Middle frontal gyrus (tissue), 1 donor: ENCODE data around the gene BMP6.

Source experiments
- DNase-seq: peaks from one replicate; pipeline ENCODE4 v3.0.0-alpha.2; 2015; ENCODE audit warnings: low spot score; ENCODE audit errors: extremely low spot score

Gene BMP6

DNA sequence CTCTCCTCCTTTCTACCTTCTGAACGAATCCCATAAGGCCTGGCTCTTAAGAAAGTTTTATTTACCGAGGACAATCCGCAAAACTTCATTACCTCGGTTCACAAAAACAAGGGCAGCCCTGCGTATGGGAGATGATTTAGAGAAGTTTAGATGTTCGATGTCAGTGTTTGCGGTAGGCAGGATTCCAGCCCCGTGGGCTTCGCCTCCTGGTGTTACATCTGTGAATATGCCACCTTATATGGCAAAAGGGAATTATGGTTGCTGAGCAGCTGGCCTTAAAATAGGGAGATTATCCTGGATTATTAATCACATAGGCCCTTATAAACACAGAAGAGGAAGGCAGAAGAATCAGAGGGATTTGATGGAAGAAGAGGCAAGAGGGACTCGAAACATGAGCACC is 21.1 kb downstream of the BMP6 start:
- DNase-seq = no peak

DNA sequence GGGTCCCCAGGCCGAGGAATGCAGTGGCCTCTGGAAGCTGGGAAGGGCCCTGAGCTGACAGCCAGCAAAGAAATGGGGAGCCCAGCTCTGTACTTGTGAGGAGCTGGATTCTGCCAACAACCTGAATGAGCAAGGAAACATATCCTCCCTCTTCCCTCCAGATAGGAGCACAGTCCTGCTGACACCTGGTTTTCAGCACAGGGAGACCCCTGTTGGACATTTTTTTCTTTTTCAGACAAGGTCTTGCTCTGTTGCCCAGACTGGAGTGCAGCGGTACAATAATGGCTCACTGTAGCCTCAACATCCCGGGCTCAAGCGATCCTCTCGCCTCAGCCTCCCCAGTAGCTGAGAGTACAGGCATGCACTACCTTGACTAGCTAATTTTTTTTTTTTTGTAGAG is 21.5 kb downstream of the BMP6 start:
- no peak for DNase-seq

GRCh38 chr6:7747901-7748504 is 22.1 kb downstream of the BMP6 start:
- DNase-seq = no peak

GRCh38 chr6:7749478-7749877 is 23.6 kb downstream of the BMP6 start:
- DNase-seq = no peak

GRCh38 chr6:7750197-7750596 is 24.3 kb downstream of the BMP6 start:
- DNase-seq = no peak

DNA sequence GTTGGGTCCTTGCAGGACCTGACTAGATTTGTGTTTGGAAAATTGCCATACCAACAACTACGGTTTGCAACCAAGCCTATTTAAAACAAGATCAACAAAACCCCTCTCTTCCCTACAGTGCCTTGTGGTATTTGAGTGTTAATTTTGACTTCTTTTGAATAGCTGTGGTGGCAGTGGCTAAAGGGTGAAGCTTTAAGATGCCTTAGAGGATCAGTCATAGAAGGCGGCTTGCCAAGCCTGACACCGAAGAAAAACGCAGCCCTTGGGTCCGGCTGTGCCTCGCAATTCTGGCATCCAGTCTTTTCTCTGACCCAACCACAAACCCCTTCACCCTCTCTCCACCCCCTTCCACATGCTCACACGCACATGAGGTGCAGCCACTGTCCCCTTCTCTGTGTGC is 32.6 kb downstream of the BMP6 start:
- DNase-seq = no peak

GRCh38 chr6:7759320-7759719 is 33.4 kb downstream of the BMP6 start:
- DNase-seq = no peak

DNA sequence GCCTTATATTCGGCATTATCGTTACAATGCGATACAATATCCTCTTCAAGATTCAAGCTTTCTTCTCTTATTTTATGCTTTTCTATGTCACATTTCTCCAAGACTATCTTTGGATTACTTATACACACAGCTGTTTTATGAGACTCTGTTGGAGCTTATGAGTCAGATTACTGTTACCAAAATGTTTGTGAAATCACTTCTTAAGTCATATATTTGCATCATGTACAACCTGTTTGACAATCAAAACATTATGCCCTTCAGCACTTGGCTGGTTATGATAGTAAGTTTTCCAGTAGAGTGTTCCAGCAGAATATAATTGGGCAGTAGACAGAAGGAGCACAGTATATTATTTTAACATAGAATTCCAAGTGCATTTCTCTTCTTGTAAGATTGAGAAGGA is 35.2 kb downstream of the BMP6 start:
- no peak for DNase-seq

DNA sequence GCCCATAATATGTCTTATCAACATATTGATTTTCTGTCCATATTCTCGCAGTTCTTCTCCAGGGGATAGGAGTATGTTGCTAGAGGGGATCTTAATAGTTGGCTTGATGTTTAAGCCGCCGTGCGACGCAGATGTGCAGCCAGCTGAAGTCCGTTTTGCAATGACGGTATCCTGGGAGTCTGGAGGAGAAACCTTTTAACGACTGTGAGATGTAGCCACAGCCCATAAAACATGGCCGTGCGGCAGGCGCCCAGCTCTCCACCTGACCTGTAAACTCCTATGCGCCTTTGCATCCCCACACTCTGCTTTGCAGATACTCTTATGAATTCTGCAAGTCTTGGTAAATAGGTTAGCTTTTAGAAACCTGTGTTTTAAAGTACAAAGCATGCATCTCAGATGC is 36.9 kb downstream of the BMP6 start:
- DNase-seq = no peak

DNA sequence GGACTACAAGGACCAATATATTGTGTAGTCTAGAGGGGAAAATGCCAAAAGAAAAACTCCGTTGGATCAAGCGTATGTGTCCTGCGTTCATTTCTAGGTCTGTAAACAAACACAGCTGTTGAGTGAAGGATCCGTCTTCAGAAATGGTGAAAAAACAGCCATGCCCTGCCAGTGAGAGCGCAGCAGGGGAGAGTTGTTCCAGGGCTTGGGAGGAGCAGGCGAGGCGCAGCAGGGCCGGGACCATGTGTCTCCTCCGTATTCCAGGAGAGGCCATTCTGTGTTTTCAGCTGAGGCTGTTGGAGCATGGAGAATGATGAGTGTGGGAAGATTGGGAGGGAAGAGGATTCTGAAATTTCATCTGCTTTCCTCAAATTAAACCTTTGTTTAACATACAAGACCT is 38.0 kb downstream of the BMP6 start:
- no peak for DNase-seq

DNA sequence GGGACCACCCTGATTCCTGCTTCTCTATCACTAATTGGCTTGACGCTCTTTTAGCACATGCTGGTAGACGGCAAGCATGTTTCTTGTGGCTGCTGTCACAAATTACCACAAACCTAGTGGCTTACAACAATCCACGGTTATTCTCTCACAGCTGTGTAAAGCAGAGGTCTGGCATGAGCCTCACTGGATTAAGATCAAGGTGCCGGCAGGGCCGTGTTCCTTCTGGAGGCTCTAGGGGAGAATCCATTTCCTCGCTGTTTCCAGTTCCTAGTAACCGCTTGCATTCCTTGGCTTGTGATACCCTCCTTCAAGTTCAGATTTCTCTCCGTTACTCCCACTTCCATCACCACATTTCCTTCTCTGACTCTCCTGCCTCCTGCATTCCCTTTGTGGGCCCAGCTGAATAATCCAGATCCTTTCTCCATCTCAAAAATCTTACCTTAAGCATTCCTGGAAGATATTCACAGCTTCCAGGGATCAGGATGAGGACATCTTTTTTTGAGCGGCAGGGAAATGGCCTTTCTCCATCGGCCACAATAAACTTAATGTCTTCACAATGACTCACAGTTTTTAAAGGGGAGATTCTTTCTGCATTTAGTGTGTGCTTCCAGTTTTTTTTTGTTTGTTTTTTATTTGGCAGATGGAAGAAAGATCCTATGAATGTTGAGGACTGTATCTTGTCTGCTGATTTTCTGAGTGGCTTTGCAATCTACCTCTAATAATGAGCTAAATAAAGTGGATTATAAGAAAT is 39.9 kb downstream of the BMP6 start:
- no peak for DNase-seq

DNA sequence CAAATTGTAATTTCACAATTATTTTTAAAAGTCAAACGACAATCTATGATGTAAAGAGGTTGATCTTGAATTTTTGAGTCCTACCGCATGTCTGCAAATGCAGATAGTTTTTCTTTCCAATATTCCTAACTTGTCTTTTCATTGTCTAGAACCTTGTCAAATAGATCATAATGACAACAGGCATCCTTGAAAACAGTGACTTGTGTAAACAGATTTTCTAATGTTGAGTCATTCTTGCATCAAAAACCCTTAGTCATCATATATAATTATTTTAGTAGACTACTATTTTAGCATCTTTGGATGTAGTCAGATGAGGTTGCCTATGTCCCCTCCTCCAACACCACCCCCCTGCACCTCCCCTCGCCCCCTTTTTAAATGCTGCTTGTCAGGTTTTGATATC is 43.8 kb downstream of the BMP6 start:
- no peak for DNase-seq

DNA sequence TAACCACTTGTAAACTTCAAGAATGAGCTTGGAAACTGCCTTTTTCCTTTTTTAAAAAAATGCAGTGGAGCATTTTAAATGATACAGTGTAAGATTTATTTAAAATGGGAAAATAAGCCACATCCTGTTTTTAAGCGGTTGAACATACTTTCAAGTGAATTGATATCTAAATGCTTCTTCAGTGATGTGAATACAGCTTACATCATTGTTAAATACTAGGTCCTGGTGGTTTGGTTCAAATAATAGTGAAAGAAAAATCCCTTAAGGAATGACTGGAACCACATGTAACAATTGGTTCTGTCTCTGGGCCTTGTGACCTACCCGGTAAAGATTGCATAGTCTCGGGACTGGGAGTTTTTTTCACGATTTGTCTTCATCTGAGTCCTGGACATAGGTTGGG is 44.2 kb downstream of the BMP6 start:
- DNase-seq = no peak

DNA sequence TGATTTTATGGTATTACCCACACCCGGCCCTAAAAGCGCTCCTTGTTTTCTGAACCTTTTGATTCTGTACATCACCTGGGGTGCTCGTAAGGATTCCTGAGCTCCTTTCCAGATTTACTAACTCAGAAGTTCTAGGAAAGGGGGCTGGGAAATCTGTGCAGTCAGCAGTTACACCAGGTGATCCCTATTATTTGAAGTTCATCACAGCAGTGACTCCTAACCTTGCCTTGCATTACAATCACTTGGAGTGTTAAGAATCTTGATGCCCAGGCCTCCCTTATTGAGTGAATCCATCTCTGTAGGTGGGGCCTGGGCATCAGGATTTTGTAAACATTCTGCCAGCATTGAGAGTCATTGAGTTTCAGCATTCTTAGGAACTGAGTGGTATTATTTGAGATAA is 44.7 kb downstream of the BMP6 start:
- DNase-seq = no peak

DNA sequence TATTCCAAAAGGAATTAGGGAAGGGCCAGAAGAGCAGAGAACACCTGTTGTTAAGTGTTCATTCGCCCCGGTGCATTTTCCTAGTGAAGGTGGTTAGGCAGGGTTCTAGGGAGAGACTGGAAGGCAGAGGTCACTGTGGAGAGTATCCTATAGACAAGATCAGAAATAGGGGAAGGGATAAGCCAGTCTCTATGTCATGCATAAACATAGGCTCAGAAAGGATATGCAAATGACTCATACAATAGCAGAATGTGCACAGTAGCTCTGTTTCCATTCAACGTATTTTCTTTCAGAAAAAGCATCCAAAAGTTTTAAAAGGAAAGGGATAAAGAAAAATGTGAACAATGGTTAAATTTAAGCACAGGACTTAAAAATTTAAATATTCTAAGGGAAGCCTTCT is 47.4 kb downstream of the BMP6 start:
- no peak for DNase-seq

GRCh38 chr6:7773914-7774313 is 48.0 kb downstream of the BMP6 start:
- DNase-seq = no peak

DNA sequence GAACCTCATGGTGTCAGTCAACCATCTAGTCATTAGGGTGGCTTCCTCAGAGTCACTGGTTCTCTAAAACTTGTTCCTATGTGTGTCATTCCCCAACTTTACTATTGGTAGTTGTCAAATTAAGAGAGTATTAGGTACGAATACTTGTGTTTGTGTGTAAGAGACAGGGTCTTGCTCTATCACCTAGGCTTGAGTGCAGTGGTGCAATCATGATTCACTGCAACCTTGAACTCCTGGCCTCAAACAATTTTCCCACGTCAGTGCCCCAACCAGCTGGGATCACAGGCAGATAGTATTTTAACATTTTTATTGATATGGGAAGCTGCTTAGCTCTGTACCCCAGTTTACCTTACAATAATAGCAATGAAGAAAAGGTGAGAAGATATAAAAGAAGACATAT is 50.6 kb downstream of the BMP6 start:
- no peak for DNase-seq

- no peak for DNase-seq
These were observed 51.2 kb downstream of the BMP6 start for GRCh38 chr6:7777074-7777473.

DNA sequence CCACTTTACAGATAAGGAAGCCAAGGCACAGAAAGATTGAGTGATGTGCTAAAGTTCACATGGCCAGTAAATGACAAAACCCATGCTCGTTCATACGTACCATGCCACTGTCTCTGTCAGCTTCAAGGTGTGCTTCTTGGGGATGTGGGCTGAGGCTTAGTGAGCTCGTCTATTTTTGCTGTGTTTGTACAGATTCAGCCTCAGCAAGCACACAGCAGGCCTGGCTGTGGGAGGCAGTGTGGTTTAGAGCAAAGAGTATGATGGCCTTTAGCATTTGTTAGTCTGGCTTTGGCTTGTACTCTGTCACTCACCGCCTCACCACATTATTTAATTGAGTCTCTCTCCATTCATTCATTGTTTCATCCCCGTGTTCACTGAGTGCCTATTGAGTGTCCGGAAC is 55.3 kb downstream of the BMP6 start:
- DNase-seq = no peak

DNA sequence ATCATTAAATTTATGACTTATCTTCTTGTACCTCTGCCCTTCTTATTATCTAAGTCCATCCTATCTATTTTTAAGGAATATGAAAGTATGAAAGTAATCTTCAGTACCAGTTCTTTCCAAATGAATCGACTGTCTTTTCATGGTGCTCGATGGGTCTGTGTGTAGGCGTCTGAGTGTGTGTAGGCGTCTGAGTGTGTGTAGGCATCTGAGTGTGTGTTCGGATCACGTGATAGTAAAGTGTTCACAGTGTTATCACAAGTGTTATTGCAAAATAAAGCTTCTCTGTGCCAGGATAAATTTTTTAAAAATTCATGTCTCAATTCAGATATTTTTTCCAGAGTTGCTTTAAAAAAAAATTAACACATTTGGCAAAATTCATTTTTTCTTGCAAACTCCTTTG is 58.3 kb downstream of the BMP6 start:
- no peak for DNase-seq

- DNase-seq = no peak
These were observed 58.8 kb downstream of the BMP6 start for GRCh38 chr6:7784706-7785105.

DNA sequence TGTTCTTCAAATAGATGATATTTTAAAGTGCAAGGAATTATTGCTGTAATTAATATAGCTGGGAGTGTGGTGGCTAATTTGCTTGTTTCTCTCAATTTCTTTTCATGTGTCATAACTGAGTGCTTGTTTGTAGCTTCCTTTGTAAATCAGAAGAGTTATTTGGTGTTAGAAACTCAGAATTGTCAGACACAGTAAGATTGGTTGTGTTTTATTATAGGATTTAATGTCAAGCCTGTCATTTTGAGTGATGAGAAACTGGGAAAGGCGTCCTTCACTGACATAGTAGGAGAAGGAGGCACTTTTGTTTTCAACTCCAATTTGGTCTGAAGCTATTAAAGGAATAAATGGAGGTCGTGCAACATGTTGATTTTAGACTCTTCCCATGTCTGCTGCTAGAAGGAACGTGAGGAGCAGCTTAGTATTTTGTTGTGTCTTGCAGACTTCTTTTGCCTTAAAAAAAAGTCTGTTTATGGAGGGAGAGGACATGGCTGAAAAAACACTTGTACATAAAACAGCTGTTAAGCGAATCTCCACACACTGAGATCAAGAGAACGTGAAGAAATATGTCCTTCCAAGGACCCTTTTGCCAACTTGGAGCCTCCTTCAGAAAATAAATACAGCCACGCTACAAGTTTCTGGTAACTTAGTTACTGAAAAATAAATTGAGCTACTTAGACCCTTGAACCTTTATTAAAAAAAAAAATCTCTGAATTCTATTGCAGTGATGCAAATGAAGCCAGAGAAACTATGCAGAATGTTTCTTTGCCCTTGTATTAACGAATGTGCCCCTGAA is 59.5 kb downstream of the BMP6 start:
- no peak for DNase-seq

GRCh38 chr6:7786214-7786661 is 60.3 kb downstream of the BMP6 start:
- DNase-seq = no peak
